Hepatocyte (in vitro differentiated cells): ENCODE data around the gene RETN.

Source experiments
- EZH2 ChIP-seq: fragments of 200-600 bp; sonication (generic); IDR thresholded peaks from 2 replicates; pipeline ENCODE4 v1.6.1; 2016; ENCODE audit warnings: antibody characterized with exemption, mild to moderate bottlenecking, borderline replicate concordance
- TF ChIP-seq, protein P1 (sequence below): fragments of 200-600 bp; sonication (generic); IDR thresholded peaks from 2 replicates; pipeline ENCODE4 v1.5.1; 2016; ENCODE audit warnings: antibody characterized with exemption, mild to moderate bottlenecking; ENCODE audit not compliant: poor library complexity

DNA sequence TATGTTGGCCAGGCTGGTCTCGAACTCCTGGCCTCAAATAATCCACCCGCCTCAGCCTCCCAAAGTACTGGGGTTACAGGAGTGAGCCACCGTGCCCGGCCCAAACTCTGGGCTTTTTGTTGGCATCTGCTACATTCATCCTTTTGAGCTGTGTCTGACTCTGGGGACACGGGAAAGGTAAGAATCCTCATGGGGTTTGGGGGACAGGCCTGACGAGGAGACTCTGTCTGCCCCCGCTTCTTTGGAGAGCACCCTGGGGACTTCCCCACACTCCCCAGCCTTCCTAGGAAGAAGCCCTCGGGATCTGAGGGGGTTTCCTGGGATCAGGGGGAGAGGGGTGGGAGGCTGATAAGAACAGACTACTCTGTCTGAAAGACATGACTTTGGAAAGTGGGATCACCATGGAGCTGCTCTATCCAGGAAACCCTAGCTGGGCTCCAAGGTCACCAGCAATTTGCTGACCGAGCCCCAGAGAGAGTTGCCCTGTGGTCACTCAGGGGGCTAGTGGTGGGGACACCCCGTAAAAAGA lies 41.1 kb downstream of the RETN start:
- TF ChIP-seq, protein P1, sequence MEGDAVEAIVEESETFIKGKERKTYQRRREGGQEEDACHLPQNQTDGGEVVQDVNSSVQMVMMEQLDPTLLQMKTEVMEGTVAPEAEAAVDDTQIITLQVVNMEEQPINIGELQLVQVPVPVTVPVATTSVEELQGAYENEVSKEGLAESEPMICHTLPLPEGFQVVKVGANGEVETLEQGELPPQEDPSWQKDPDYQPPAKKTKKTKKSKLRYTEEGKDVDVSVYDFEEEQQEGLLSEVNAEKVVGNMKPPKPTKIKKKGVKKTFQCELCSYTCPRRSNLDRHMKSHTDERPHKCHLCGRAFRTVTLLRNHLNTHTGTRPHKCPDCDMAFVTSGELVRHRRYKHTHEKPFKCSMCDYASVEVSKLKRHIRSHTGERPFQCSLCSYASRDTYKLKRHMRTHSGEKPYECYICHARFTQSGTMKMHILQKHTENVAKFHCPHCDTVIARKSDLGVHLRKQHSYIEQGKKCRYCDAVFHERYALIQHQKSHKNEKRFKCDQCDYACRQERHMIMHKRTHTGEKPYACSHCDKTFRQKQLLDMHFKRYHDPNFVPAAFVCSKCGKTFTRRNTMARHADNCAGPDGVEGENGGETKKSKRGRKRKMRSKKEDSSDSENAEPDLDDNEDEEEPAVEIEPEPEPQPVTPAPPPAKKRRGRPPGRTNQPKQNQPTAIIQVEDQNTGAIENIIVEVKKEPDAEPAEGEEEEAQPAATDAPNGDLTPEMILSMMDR = no peak
- no peak for TF ChIP-seq EZH2
